ENCODE results near the gene CDKN2B. TPM values are rescaled to one million over a fixed set of nuclear protein-coding genes. Genes with fewer than 3 reads are reported as not detected.
A peak's percentile ranks its signal among the peaks of the same experiment; 100 is the strongest.

The CDKN2B gene
- polyA plus RNA-seq, 4 donors, result 12.8 to 81.4 (median 44.1) TPM

- peaks cover 0 to 4% (median 0%) of the 10 kb centered on the region in 3 donors for H3K4me1 ChIP-seq (ENCODE audit: control insufficient read depth in 3 of 3, insufficient read depth in 2 of 3, low read depth in 1 of 3, low read length in 2 of 3)
- FAIRE-seq (no peak), DNase-seq (peak; percentile 12 to 53)
- H3K27me3 ChIP-seq (ENCODE audit: control insufficient read depth in 3 of 3, insufficient read depth in 3 of 3, low read length in 3 of 3), result no peaks in the 10 kb centered on the region
- H3K27ac ChIP-seq (ENCODE audit: low read depth in 1 of 3, low read length in 2 of 3), result no peak overlapping the region
- no peaks in the 10 kb centered on the region for H3K36me3 ChIP-seq (ENCODE audit: control insufficient read depth in 3 of 3, insufficient read depth in 2 of 3, low read depth in 1 of 3, low read length in 3 of 3)
- H3K4me3 ChIP-seq (ENCODE audit: low read depth in 1 of 3, low read length in 3 of 3), result no peak overlapping the region
- WGBS, 3 donors, result 21 to 56% (median 45%) methylated on average over 1 of the region's 1 CpG
- no peaks in the 10 kb centered on the region for H3K9me3 ChIP-seq (ENCODE audit: control insufficient read depth in 2 of 2, insufficient read depth in 1 of 2, low read depth in 1 of 2, low read length in 1 of 2)
These were observed 21.0 kb upstream of the CDKN2B start for GRCh38 chr9:22030101-22030598.

GRCh38 chr9:22029231-22029630, 20.1 kb upstream of the CDKN2B start:
- FAIRE-seq, result no peak
- no peak overlapping the region for H3K27ac ChIP-seq (ENCODE audit: low read depth in 1 of 3, low read length in 2 of 3)
- 70 to 81% (median 79%) methylated on average over 4 of the region's 4 CpGs for WGBS, 3 donors
- H3K4me3 ChIP-seq (ENCODE audit: low read depth in 1 of 3, low read length in 3 of 3), result no peak overlapping the region
- peaks cover 0 to 4% (median 0%) of the 10 kb centered on the region in 3 donors for H3K4me1 ChIP-seq (ENCODE audit: control insufficient read depth in 3 of 3, insufficient read depth in 2 of 3, low read depth in 1 of 3, low read length in 2 of 3)
- no peaks in the 10 kb centered on the region for H3K36me3 ChIP-seq (ENCODE audit: control insufficient read depth in 3 of 3, insufficient read depth in 2 of 3, low read depth in 1 of 3, low read length in 3 of 3)
- DNase-seq, result no peak
- no peaks in the 10 kb centered on the region for H3K27me3 ChIP-seq (ENCODE audit: control insufficient read depth in 3 of 3, insufficient read depth in 3 of 3, low read length in 3 of 3)
- H3K9me3 ChIP-seq (ENCODE audit: control insufficient read depth in 2 of 2, insufficient read depth in 1 of 2, low read depth in 1 of 2, low read length in 1 of 2), result no peaks in the 10 kb centered on the region

GRCh38 chr9:22028394-22028793, 19.3 kb upstream of the CDKN2B start:
- no peak overlapping the region for H3K4me3 ChIP-seq (ENCODE audit: low read depth in 1 of 3, low read length in 3 of 3)
- H3K27ac ChIP-seq (ENCODE audit: low read depth in 1 of 3, low read length in 2 of 3), result no peak overlapping the region
- DNase-seq (no peak), FAIRE-seq (no peak)
- peaks cover 0 to 4% (median 0%) of the 10 kb centered on the region in 3 donors for H3K4me1 ChIP-seq (ENCODE audit: control insufficient read depth in 3 of 3, insufficient read depth in 2 of 3, low read depth in 1 of 3, low read length in 2 of 3)
- H3K9me3 ChIP-seq (ENCODE audit: control insufficient read depth in 2 of 2, insufficient read depth in 1 of 2, low read depth in 1 of 2, low read length in 1 of 2), result no peaks in the 10 kb centered on the region
- H3K36me3 ChIP-seq (ENCODE audit: control insufficient read depth in 3 of 3, insufficient read depth in 2 of 3, low read depth in 1 of 3, low read length in 3 of 3), result no peaks in the 10 kb centered on the region
- H3K27me3 ChIP-seq (ENCODE audit: control insufficient read depth in 3 of 3, insufficient read depth in 3 of 3, low read length in 3 of 3), result no peaks in the 10 kb centered on the region

GRCh38 chr9:22026696-22027095, 17.6 kb upstream of the CDKN2B start:
- no peak for FAIRE-seq
- 62 to 83% (median 77%) methylated on average over 6 of the region's 6 CpGs for WGBS, 3 donors
- no peaks in the 10 kb centered on the region for H3K27me3 ChIP-seq (ENCODE audit: control insufficient read depth in 3 of 3, insufficient read depth in 3 of 3, low read length in 3 of 3)

GRCh38 chr9:22022396-22022795, 13.3 kb upstream of the CDKN2B start:
- no peaks in the 10 kb centered on the region for H3K9me3 ChIP-seq (ENCODE audit: control insufficient read depth in 2 of 2, insufficient read depth in 1 of 2, low read depth in 1 of 2, low read length in 1 of 2)
- H3K36me3 ChIP-seq (ENCODE audit: control insufficient read depth in 3 of 3, insufficient read depth in 2 of 3, low read depth in 1 of 3, low read length in 3 of 3), result no peaks in the 10 kb centered on the region
- H3K27me3 ChIP-seq (ENCODE audit: control insufficient read depth in 3 of 3, insufficient read depth in 3 of 3, low read length in 3 of 3), result no peaks in the 10 kb centered on the region
- H3K27ac ChIP-seq (ENCODE audit: low read depth in 1 of 3, low read length in 2 of 3), result no peak overlapping the region
- DNase-seq (no peak), FAIRE-seq (no peak)
- 95 to 96% (median 95%) methylated on average over 3 of the region's 3 CpGs for WGBS, 3 donors
- no peaks in the 10 kb centered on the region for H3K4me1 ChIP-seq (ENCODE audit: control insufficient read depth in 3 of 3, insufficient read depth in 2 of 3, low read depth in 1 of 3, low read length in 2 of 3)
- H3K4me3 ChIP-seq (ENCODE audit: low read depth in 1 of 3, low read length in 3 of 3), result no peak overlapping the region

More at GRCh38 chr9:22026696-22027095, 17.6 kb upstream of the CDKN2B start:
- Histone ChIP-seq H3K4me3 (ENCODE audit: low read depth in 1 of 3, low read length in 3 of 3) (no peak overlapping the region), H3K9me3 (ENCODE audit: control insufficient read depth in 2 of 2, insufficient read depth in 1 of 2, low read depth in 1 of 2, low read length in 1 of 2) (no peaks in the 10 kb centered on the region), H3K36me3 (ENCODE audit: control insufficient read depth in 3 of 3, insufficient read depth in 2 of 3, low read depth in 1 of 3, low read length in 3 of 3) (no peaks in the 10 kb centered on the region), H3K27ac (ENCODE audit: low read depth in 1 of 3, low read length in 2 of 3) (no peak overlapping the region), H3K4me1 (ENCODE audit: control insufficient read depth in 3 of 3, insufficient read depth in 2 of 3, low read depth in 1 of 3, low read length in 2 of 3) (peaks cover 0 to 4% (median 0%) of the 10 kb centered on the region in 3 donors)
- DNase-seq, result no peak

- Histone ChIP-seq H3K27me3 (ENCODE audit: control insufficient read depth in 3 of 3, insufficient read depth in 3 of 3, low read length in 3 of 3) (peaks cover 0 to 32% (median 10%) of the 10 kb centered on the region in 3 donors), H3K36me3 (ENCODE audit: control insufficient read depth in 3 of 3, insufficient read depth in 2 of 3, low read depth in 1 of 3, low read length in 3 of 3) (peaks cover 0 to 1% (median 0%) of the 10 kb centered on the region in 3 donors), H3K4me1 (ENCODE audit: control insufficient read depth in 3 of 3, insufficient read depth in 2 of 3, low read depth in 1 of 3, low read length in 2 of 3) (peaks cover 0 to under 1% (median 0%) of the 10 kb centered on the region in 3 donors), H3K4me3 (ENCODE audit: low read depth in 1 of 3, low read length in 3 of 3) (no peak overlapping the region), H3K27ac (ENCODE audit: low read depth in 1 of 3, low read length in 2 of 3) (no peak overlapping the region), H3K9me3 (ENCODE audit: control insufficient read depth in 2 of 2, insufficient read depth in 1 of 2, low read depth in 1 of 2, low read length in 1 of 2) (no peaks in the 10 kb centered on the region)
- 20 to 36% (median 21%) methylated on average over 13 of the region's 13 CpGs for WGBS, 3 donors
- FAIRE-seq (no peak), DNase-seq (peak in 1 of 2 donors; percentile 52)
These were observed 1.9 kb upstream of the CDKN2B start for GRCh38 chr9:22010866-22011625.

GRCh38 chr9:22009506-22009867, 382 bp upstream of the CDKN2B start:
- H3K27me3 ChIP-seq (ENCODE audit: control insufficient read depth in 3 of 3, insufficient read depth in 3 of 3, low read length in 3 of 3), result peaks cover 0 to 47% (median 21%) of the 10 kb centered on the region in 3 donors
- H3K9me3 ChIP-seq (ENCODE audit: control insufficient read depth in 2 of 2, insufficient read depth in 1 of 2, low read depth in 1 of 2, low read length in 1 of 2), result no peaks in the 10 kb centered on the region
- WGBS, 3 donors, result 2 to 12% (median 7%) methylated on average over 6 of the region's 6 CpGs
- DNase-seq (no peak), FAIRE-seq (no peak)
- H3K4me3 ChIP-seq (ENCODE audit: low read depth in 1 of 3, low read length in 3 of 3), result peak overlapping the region in 2 of 3 donors; percentile 85 to 92
- H3K27ac ChIP-seq (ENCODE audit: low read depth in 1 of 3, low read length in 2 of 3), result peak overlapping the region in 1 of 3 donors; percentile 39
- peaks cover 0 to 7% (median 0%) of the 10 kb centered on the region in 3 donors for H3K4me1 ChIP-seq (ENCODE audit: control insufficient read depth in 3 of 3, insufficient read depth in 2 of 3, low read depth in 1 of 3, low read length in 2 of 3)
- H3K36me3 ChIP-seq (ENCODE audit: control insufficient read depth in 3 of 3, insufficient read depth in 2 of 3, low read depth in 1 of 3, low read length in 3 of 3), result peaks cover 0 to 11% (median 6%) of the 10 kb centered on the region in 3 donors

GRCh38 chr9:22008384-22008716, 755 bp downstream of the CDKN2B start:
- 1 to 4% (median 2%) methylated on average over 8 of the region's 8 CpGs for WGBS, 3 donors
- Histone ChIP-seq H3K27me3 (ENCODE audit: control insufficient read depth in 3 of 3, insufficient read depth in 3 of 3, low read length in 3 of 3) (peaks cover 0 to 52% (median 19%) of the 10 kb centered on the region in 3 donors), H3K4me3 (ENCODE audit: low read depth in 1 of 3, low read length in 3 of 3) (peak overlapping the region in 2 of 3 donors; percentile 85 to 92), H3K27ac (ENCODE audit: low read depth in 1 of 3, low read length in 2 of 3) (peak overlapping the region in 2 of 3 donors; percentile 93 to 99), H3K4me1 (ENCODE audit: control insufficient read depth in 3 of 3, insufficient read depth in 2 of 3, low read depth in 1 of 3, low read length in 2 of 3) (peaks cover 0 to 7% (median 0%) of the 10 kb centered on the region in 3 donors), H3K36me3 (ENCODE audit: control insufficient read depth in 3 of 3, insufficient read depth in 2 of 3, low read depth in 1 of 3, low read length in 3 of 3) (peaks cover 0 to 11% (median 6%) of the 10 kb centered on the region in 3 donors), H3K9me3 (ENCODE audit: control insufficient read depth in 2 of 2, insufficient read depth in 1 of 2, low read depth in 1 of 2, low read length in 1 of 2) (no peaks in the 10 kb centered on the region)
- FAIRE-seq (no peak), DNase-seq (no peak)

Measured in small intestine (tissue), 7 donors.